Mesendoderm (in vitro differentiated cells): ENCODE data around the gene RNF13.

ENCODE experiments used
- DNase-seq: peaks from one replicate; pipeline ENCODE4 v3.0.0; 2013
- H2AK5ac ChIP-seq: 2 replicates; pipeline ENCODE4 v1.6.1; 2013; ENCODE audit warnings: low read length, inconsistent platforms
- H2BK120ac ChIP-seq: 2 replicates; pipeline ENCODE4 v1.6.1; 2013; ENCODE audit warnings: low read depth, mild to moderate bottlenecking, low read length, moderate library complexity, mixed read lengths
- H2BK15ac ChIP-seq: replicated peaks from 2 replicates; pipeline ENCODE4 v1.6.1; 2013; ENCODE audit warnings: low read depth, mild to moderate bottlenecking, moderate library complexity
- H2BK5ac ChIP-seq: 2 replicates; pipeline ENCODE4 v1.6.1; 2013; ENCODE audit warnings: low read length, inconsistent platforms
- H3K18ac ChIP-seq: 2 replicates; pipeline ENCODE4 v1.6.1; 2013; ENCODE audit warnings: mild to moderate bottlenecking, low read length, mixed read lengths
- H3K23ac ChIP-seq: one replicate; pipeline ENCODE4 v1.6.1; 2013; ENCODE audit warnings: low read length
- H3K27ac ChIP-seq: 2 replicates; pipeline ENCODE4 v1.5.1; 2013; ENCODE audit warnings: low read depth, mild to moderate bottlenecking, inconsistent platforms, low read length, moderate library complexity
- H3K27me3 ChIP-seq: 2 replicates; pipeline ENCODE4 v1.6.1; 2013; ENCODE audit warnings: low read length, control low read depth, mild to moderate bottlenecking, inconsistent platforms; ENCODE audit not compliant: insufficient read depth, poor library complexity
- H3K36me3 ChIP-seq: 2 replicates; pipeline ENCODE4 v1.6.1; 2013; ENCODE audit warnings: low read length, inconsistent platforms; ENCODE audit not compliant: control insufficient read depth, insufficient read depth
- H3K4ac ChIP-seq: one replicate; pipeline ENCODE4 v1.6.1; 2013; ENCODE audit warnings: low read depth, mild to moderate bottlenecking, low read length, moderate library complexity
- H3K4me1 ChIP-seq: 2 replicates; pipeline ENCODE4 v1.6.1; 2013; ENCODE audit warnings: low read depth, low read length, inconsistent platforms; ENCODE audit not compliant: control insufficient read depth
- H3K4me2 ChIP-seq: 2 replicates; pipeline ENCODE4 v1.6.1; 2013; ENCODE audit warnings: low read length
- H3K4me3 ChIP-seq: 2 replicates; pipeline ENCODE4 v1.5.1; 2013; ENCODE audit warnings: mild to moderate bottlenecking, low read length
- H3K56ac ChIP-seq: one replicate; pipeline ENCODE4 v1.6.1; 2013; ENCODE audit warnings: low read length
- H3K79me1 ChIP-seq: 2 replicates; pipeline ENCODE4 v1.6.1; 2013; ENCODE audit warnings: low read length, inconsistent platforms
- H3K79me2 ChIP-seq: 2 replicates; pipeline ENCODE4 v1.6.1; 2013; ENCODE audit warnings: mild to moderate bottlenecking, low read length; ENCODE audit not compliant: control insufficient read depth, insufficient read depth
- H3K9ac ChIP-seq: 2 replicates; pipeline ENCODE4 v1.6.1; 2013; ENCODE audit warnings: low read length, inconsistent platforms
- H4K5ac ChIP-seq: one replicate; pipeline ENCODE4 v1.6.1; 2013; ENCODE audit warnings: low read length
- H4K8ac ChIP-seq: one replicate; pipeline ENCODE4 v1.6.1; 2013; ENCODE audit warnings: low read depth, mild to moderate bottlenecking, control low read depth, low read length, moderate library complexity
- WGBS: extraction: QIAGEN DNeasy Blood & Tissue Kit; methylation state at CpG from one replicate; pipeline ENCODE4 v1.1.7; 2013; ENCODE audit warnings: low lambda C conversion rate, missing lambda C conversion rate; ENCODE audit not compliant: insufficient coverage; ENCODE audit errors: extremely low coverage; 5-methylcytosine and 5-hydroxymethylcytosine counted together

Gene RNF13

DNA sequence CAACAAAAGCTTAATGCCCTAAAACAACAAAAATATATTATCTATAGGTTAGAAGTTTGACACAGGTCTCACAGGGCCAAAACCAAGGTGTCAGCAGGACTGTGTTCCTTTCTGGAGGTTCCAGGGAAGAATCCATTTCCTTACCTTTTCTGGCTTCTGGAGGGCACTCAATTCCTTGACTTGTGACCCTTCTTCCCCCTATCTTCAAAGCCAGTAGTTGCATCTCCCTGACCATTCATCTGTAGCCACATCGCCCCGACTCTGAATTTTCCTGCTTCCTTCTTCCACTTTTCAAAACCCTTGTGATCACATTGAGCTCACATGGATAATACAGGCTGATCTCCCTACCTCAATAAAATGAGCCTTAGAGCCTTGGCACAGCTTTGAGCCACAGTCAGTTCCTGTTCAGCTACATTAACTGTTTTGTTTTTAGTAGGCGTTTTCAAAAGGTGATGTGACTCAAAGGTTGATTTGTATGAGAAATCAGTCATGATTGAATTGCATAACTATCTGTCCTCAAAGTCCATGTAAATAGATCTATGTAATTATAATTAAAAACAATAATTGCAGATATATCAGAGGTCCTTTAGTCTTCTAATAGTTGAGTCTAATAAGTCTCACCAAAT is 145.3 kb downstream of the RNF13 start:
- H2AK5ac ChIP-seq, result no peak overlapping the region
- no peak overlapping the region for H3K9ac ChIP-seq
- no peak overlapping the region for H3K4me3 ChIP-seq
- H3K4ac ChIP-seq, result no peak overlapping the region
- H4K5ac ChIP-seq, result no peak overlapping the region
- no peaks in the 10 kb centered on the region for H3K79me1 ChIP-seq
- peak; percentile 59 for DNase-seq
- H2BK5ac ChIP-seq, result no peak overlapping the region
- no peaks in the 10 kb centered on the region for H3K36me3 ChIP-seq
- no peak overlapping the region for H3K27ac ChIP-seq
- H2BK15ac ChIP-seq, result no peak overlapping the region
- H3K79me2 ChIP-seq, result peaks cover 1% of the 10 kb centered on the region
- no CpG with 5 or more reads among the region's 3 CpGs for WGBS
- H3K4me1 ChIP-seq, result no peaks in the 10 kb centered on the region
- H4K8ac ChIP-seq, result no peak overlapping the region
- no peak overlapping the region for H3K23ac ChIP-seq
- no peaks in the 10 kb centered on the region for H3K27me3 ChIP-seq
- H3K56ac ChIP-seq, result no peak overlapping the region
- H3K18ac ChIP-seq, result no peak overlapping the region
- H2BK120ac ChIP-seq, result no peak overlapping the region
- H3K4me2 ChIP-seq, result no peak overlapping the region

DNA sequence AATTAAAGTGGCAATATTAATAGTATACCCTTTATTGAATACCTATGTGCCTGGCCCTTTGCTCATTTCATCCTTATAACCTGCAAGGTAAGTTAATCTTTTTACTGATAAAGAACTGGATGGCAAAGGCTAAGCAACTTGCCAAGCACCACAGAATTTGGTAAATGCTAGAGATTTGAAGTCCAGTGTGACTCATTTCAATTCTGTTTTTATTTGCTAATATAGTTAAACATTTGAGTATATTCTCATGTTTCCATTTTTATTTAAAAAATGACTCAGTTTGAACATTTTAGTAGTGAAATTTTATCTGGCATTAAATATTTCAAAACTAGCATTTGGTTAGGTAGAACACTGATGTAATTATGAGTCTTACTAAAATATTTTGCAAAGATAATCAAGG is 146.4 kb downstream of the RNF13 start:
- no peak overlapping the region for H2AK5ac ChIP-seq
- no peak overlapping the region for H3K9ac ChIP-seq
- H2BK5ac ChIP-seq, result no peak overlapping the region
- H3K27ac ChIP-seq, result no peak overlapping the region
- H2BK15ac ChIP-seq, result no peak overlapping the region
- peaks cover 11% of the 10 kb centered on the region for H3K79me2 ChIP-seq
- no peak overlapping the region for H3K4me3 ChIP-seq
- H3K27me3 ChIP-seq, result no peaks in the 10 kb centered on the region
- H4K5ac ChIP-seq, result no peak overlapping the region
- no peak overlapping the region for H2BK120ac ChIP-seq
- peaks cover 2% of the 10 kb centered on the region for H3K79me1 ChIP-seq
- no peak overlapping the region for H3K4ac ChIP-seq
- no peaks in the 10 kb centered on the region for H3K4me1 ChIP-seq
- no peak overlapping the region for H3K56ac ChIP-seq
- H4K8ac ChIP-seq, result no peak overlapping the region
- H3K36me3 ChIP-seq, result no peaks in the 10 kb centered on the region
- DNase-seq, result no peak
- no peak overlapping the region for H3K23ac ChIP-seq
- H3K18ac ChIP-seq, result no peak overlapping the region
- no peak overlapping the region for H3K4me2 ChIP-seq

DNA sequence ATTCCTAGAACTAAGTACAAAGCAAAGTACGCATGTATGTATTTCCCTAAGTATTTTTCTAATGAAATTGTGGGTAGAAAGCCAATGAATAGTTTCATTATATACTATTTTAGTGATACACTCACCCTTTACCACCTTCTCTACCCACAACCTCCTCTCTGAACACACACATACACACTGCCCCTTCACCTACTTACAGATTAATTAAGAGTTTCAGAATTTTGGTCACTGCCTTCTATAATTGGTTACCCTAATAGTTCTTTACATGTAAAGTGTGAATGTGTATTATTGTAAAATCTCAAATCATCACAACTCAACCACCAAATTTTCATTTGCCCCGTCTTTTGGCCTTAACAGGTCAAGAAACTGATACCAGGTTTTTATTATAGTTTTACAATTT is 150.5 kb downstream of the RNF13 start:
- DNase-seq, result no peak
- H2BK120ac ChIP-seq, result no peak overlapping the region
- H3K23ac ChIP-seq, result no peak overlapping the region
- no peak overlapping the region for H3K4ac ChIP-seq
- H3K79me2 ChIP-seq, result peaks cover 42% of the 10 kb centered on the region
- H3K4me3 ChIP-seq, result no peak overlapping the region
- H2AK5ac ChIP-seq, result no peak overlapping the region
- H4K8ac ChIP-seq, result no peak overlapping the region
- H3K4me2 ChIP-seq, result no peak overlapping the region
- H2BK15ac ChIP-seq, result no peak overlapping the region
- no peaks in the 10 kb centered on the region for H3K27me3 ChIP-seq
- no CpG with 5 or more reads among the region's 2 CpGs for WGBS
- H4K5ac ChIP-seq, result no peak overlapping the region
- no peaks in the 10 kb centered on the region for H3K4me1 ChIP-seq
- H3K9ac ChIP-seq, result no peak overlapping the region
- H3K18ac ChIP-seq, result no peak overlapping the region
- H3K27ac ChIP-seq, result no peak overlapping the region
- H3K36me3 ChIP-seq, result peaks cover 6% of the 10 kb centered on the region
- H3K79me1 ChIP-seq, result peaks cover 11% of the 10 kb centered on the region
- H3K56ac ChIP-seq, result no peak overlapping the region
- H2BK5ac ChIP-seq, result no peak overlapping the region

DNA sequence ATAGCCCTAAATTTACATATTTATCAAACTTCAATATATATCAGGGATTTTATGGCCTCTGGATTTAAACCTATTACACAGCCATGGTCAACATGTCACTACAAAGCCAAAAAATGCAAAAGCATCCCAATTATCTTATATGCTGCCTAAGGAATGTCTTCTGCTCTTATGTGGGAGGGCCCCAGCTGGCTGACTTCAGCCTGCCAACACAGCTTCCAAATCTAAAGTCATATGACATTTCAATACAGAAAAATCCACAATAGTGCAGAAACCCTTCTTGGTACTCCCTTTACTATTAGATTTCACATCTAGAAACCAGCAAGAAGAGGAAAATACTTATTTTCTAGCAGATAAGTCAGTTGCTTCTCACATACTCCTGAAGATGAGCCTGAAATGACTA is 151.3 kb downstream of the RNF13 start:
- Histone ChIP-seq H2BK15ac (no peak overlapping the region), H3K4me3 (no peak overlapping the region), H3K4ac (no peak overlapping the region), H3K9ac (no peak overlapping the region), H3K27me3 (no peaks in the 10 kb centered on the region), H3K56ac (no peak overlapping the region), H3K23ac (no peak overlapping the region), H3K79me1 (peaks cover 11% of the 10 kb centered on the region), H2BK120ac (no peak overlapping the region), H3K36me3 (peaks cover 6% of the 10 kb centered on the region), H2BK5ac (no peak overlapping the region), H3K4me2 (no peak overlapping the region), H3K18ac (no peak overlapping the region), H4K5ac (no peak overlapping the region), H2AK5ac (no peak overlapping the region), H3K27ac (no peak overlapping the region), H3K79me2 (peaks cover 50% of the 10 kb centered on the region), H3K4me1 (no peaks in the 10 kb centered on the region), H4K8ac (no peak overlapping the region)
- DNase-seq, result no peak

DNA sequence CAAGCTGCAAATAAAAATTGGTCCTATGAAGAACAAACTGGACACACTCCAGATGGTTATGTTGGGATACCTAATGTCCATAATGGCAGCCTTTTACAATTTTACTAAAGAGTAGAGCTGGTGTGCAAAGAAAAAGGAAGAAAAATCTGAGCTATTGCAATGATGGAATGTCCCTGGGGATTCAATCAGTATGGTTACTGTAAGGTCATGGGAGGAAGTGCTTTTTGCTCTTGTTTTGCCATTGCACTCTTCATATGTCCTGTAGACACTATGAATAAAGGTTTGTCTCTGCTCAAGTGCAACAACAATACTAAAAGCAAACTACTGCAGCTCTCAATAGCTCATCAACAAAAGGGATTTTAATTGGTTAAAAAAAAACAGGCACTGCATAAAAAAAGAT is 152.3 kb downstream of the RNF13 start:
- Histone ChIP-seq H3K79me1 (peaks cover 11% of the 10 kb centered on the region), H3K23ac (no peak overlapping the region), H2AK5ac (no peak overlapping the region), H3K4me3 (no peak overlapping the region), H2BK15ac (no peak overlapping the region), H3K27me3 (no peaks in the 10 kb centered on the region), H3K4ac (no peak overlapping the region), H3K4me2 (no peak overlapping the region), H4K8ac (no peak overlapping the region), H3K27ac (no peak overlapping the region), H3K9ac (no peak overlapping the region), H3K18ac (no peak overlapping the region), H3K79me2 (peaks cover 59% of the 10 kb centered on the region), H2BK120ac (no peak overlapping the region), H2BK5ac (no peak overlapping the region), H3K4me1 (no peaks in the 10 kb centered on the region), H3K36me3 (peaks cover 6% of the 10 kb centered on the region), H4K5ac (no peak overlapping the region), H3K56ac (no peak overlapping the region)
- no peak for DNase-seq

DNA sequence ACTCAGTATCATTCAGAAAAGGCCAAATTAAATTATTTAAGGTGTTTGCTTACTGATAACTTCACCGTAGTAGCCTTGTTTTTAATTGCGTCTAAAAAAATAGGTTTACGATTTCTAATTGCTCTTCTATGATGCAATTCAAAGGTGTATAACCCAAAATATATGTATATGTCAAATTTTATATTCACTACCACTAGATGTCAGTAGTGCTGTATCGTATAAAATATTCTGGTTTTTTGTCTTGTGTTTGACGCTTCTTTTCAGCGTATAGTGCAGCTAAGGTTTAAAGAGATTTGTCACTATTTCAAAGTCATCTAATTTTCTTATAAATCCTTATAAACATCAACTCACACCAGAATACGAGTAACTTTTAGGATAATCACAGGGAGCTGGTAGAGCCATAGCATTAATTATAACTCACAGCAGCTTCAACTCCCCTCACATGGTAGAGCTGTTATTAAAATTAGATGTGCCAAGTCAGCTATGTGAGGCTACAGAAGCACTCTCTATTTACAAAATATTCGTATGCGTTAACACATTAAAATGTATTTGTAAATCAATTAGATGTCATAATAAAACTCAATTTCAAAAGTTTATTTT is 154.2 kb downstream of the RNF13 start:
- WGBS, result no CpG with 5 or more reads among the region's 9 CpGs
- H3K18ac ChIP-seq, result no peak overlapping the region
- H4K5ac ChIP-seq, result no peak overlapping the region
- no peak overlapping the region for H3K4me2 ChIP-seq
- H3K4ac ChIP-seq, result no peak overlapping the region
- H2AK5ac ChIP-seq, result no peak overlapping the region
- H3K27me3 ChIP-seq, result no peaks in the 10 kb centered on the region
- H3K23ac ChIP-seq, result no peak overlapping the region
- peaks cover 6% of the 10 kb centered on the region for H3K36me3 ChIP-seq
- no peak overlapping the region for H3K4me3 ChIP-seq
- no peak overlapping the region for H3K56ac ChIP-seq
- H2BK5ac ChIP-seq, result no peak overlapping the region
- no peaks in the 10 kb centered on the region for H3K4me1 ChIP-seq
- no peak overlapping the region for H3K9ac ChIP-seq
- peak; percentile 58 for DNase-seq
- H3K27ac ChIP-seq, result no peak overlapping the region
- peaks cover 62% of the 10 kb centered on the region for H3K79me2 ChIP-seq
- no peak overlapping the region for H2BK15ac ChIP-seq
- H4K8ac ChIP-seq, result no peak overlapping the region
- H3K79me1 ChIP-seq, result peaks cover 11% of the 10 kb centered on the region
- H2BK120ac ChIP-seq, result no peak overlapping the region
